DND-41 (cell line): ENCODE results near the gene LHPP.

Experiments
- ATAC-seq: fragments of 200-7000 bp; cut with Tn5 transposase; 3 replicates; pipeline ENCODE4 v1.9.1; 2021; ENCODE audit warnings: low read depth; ENCODE audit not compliant: insufficient read depth
- DNase-seq: peaks from one replicate; pipeline ENCODE4 v3.0.0-alpha.2; 2020
- H2AFZ ChIP-seq: 2 replicates; pipeline ENCODE4 v1.6.0; 2012; ENCODE audit warnings: low read depth, low read length
- H3K27ac ChIP-seq: 2 replicates; pipeline ENCODE4 v1.5.1; 2012; ENCODE audit warnings: low read length, inconsistent platforms
- H3K27me3 ChIP-seq: fragments of 200-600 bp; sonication (generic); 2 replicates; pipeline ENCODE4 v1.6.0; 2012; ENCODE audit warnings: low read length, mild to moderate bottlenecking, inconsistent platforms; ENCODE audit not compliant: insufficient read depth, poor library complexity
- H3K36me3 ChIP-seq: 2 replicates; pipeline ENCODE4 v1.5.1; 2012; ENCODE audit warnings: low read length, inconsistent platforms; ENCODE audit not compliant: insufficient read depth
- H3K4me1 ChIP-seq: 2 replicates; pipeline ENCODE4 v1.5.1; 2012; ENCODE audit warnings: mild to moderate bottlenecking, low read length; ENCODE audit not compliant: insufficient read depth
- H3K4me2 ChIP-seq: 2 replicates; pipeline ENCODE4 v1.6.0; 2012; ENCODE audit warnings: mild to moderate bottlenecking, moderate library complexity, low read length, inconsistent platforms; ENCODE audit not compliant: insufficient read depth
- H3K4me3 ChIP-seq, 2 experiments: fragments of 200-600 bp in 1 of 2; shearing (Covaris generic) in 1 of 2; 2 replicates each; pipeline ENCODE4 v1.5.1; 2012 to 2016; ENCODE audit warnings: inconsistent platforms in 2 of 2, low read length in 2 of 2, mild to moderate bottlenecking in 2 of 2, low read depth in 1 of 2, moderate library complexity in 1 of 2
- H3K79me2 ChIP-seq: 2 replicates; pipeline ENCODE4 v1.6.0; 2012; ENCODE audit warnings: low read length, inconsistent platforms; ENCODE audit not compliant: insufficient read depth
- H3K9ac ChIP-seq: 2 replicates; pipeline ENCODE4 v1.6.0; 2012; ENCODE audit warnings: low read depth, mild to moderate bottlenecking, inconsistent platforms, low read length, moderate library complexity
- H3K9me3 ChIP-seq: 2 replicates; pipeline ENCODE4 v1.5.1; 2012; ENCODE audit warnings: low read length, moderate library complexity, mild to moderate bottlenecking, inconsistent platforms; ENCODE audit not compliant: insufficient read depth, severe bottlenecking
- H4K20me1 ChIP-seq: 2 replicates; pipeline ENCODE4 v1.6.0; 2012; ENCODE audit warnings: low read length; ENCODE audit not compliant: insufficient read depth
- CTCF ChIP-seq: IDR thresholded peaks from 2 replicates; pipeline ENCODE4 v1.5.1; 2012; ENCODE audit warnings: borderline replicate concordance, low read length, moderate library complexity, mild to moderate bottlenecking; ENCODE audit not compliant: poor library complexity, severe bottlenecking; ENCODE audit errors: extremely low read depth
- EZH2 ChIP-seq: IDR thresholded peaks from 3 replicates; pipeline ENCODE4 v1.6.1; 2012; ENCODE audit warnings: borderline replicate concordance, low read depth, mild to moderate bottlenecking, moderate library complexity, low read length, inconsistent platforms; ENCODE audit not compliant: severe bottlenecking

LHPP gene

GRCh38 chr10:124522933-124523871, 61.6 kb downstream of the LHPP start:
- ATAC-seq: no peak
- TF ChIP-seq EZH2 (no peak), CTCF (no peak)
- H4K20me1 ChIP-seq: no peaks in the 10 kb centered on the region; the same call in 1 of the 2 replicates
- H2AFZ ChIP-seq: no peak overlapping the region
- no peaks in the 10 kb centered on the region for H3K9me3 ChIP-seq
- H3K4me3 ChIP-seq: no peak overlapping the region
- H3K27ac ChIP-seq: no peak overlapping the region
- no peak overlapping the region for H3K4me2 ChIP-seq
- no peaks in the 10 kb centered on the region for H3K27me3 ChIP-seq
- no peaks in the 10 kb centered on the region for H3K79me2 ChIP-seq
- H3K36me3 ChIP-seq: no peaks in the 10 kb centered on the region
- DNase-seq: no peak
- no peaks in the 10 kb centered on the region for H3K4me1 ChIP-seq
- no peak overlapping the region for H3K9ac ChIP-seq

DNA sequence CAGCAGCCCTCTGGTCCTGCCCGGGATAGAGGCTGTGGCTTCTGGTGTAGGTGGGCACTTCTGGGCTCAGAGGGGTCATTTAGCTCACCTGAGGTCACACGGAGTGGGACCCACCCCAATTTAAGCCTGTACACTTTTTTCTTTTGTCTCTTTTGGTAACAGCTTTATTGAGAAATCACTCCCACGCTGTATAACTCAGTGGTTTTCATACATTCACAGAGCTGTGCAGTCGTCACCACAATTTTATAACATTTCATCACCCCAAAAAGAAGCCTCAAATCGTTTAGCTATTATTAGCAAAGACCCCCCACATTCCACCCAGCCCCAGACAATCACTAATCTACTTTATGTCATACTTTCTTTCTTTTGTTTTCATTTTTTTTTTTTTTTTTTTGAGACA, 62.3 kb downstream of the LHPP start:
- H3K4me3 ChIP-seq: no peak overlapping the region
- no peaks in the 10 kb centered on the region for H3K27me3 ChIP-seq
- H3K9ac ChIP-seq: no peak overlapping the region
- no peak overlapping the region for H2AFZ ChIP-seq
- no peaks in the 10 kb centered on the region for H3K36me3 ChIP-seq
- no peaks in the 10 kb centered on the region for H3K79me2 ChIP-seq
- TF ChIP-seq EZH2 (no peak), CTCF (no peak)
- DNase-seq: no peak
- no peak overlapping the region for H3K4me2 ChIP-seq
- H3K4me1 ChIP-seq: no peaks in the 10 kb centered on the region
- no peaks in the 10 kb centered on the region; the same call in 1 of the 2 replicates for H4K20me1 ChIP-seq
- H3K9me3 ChIP-seq: no peaks in the 10 kb centered on the region
- no peak for ATAC-seq
- H3K27ac ChIP-seq: no peak overlapping the region

DNA sequence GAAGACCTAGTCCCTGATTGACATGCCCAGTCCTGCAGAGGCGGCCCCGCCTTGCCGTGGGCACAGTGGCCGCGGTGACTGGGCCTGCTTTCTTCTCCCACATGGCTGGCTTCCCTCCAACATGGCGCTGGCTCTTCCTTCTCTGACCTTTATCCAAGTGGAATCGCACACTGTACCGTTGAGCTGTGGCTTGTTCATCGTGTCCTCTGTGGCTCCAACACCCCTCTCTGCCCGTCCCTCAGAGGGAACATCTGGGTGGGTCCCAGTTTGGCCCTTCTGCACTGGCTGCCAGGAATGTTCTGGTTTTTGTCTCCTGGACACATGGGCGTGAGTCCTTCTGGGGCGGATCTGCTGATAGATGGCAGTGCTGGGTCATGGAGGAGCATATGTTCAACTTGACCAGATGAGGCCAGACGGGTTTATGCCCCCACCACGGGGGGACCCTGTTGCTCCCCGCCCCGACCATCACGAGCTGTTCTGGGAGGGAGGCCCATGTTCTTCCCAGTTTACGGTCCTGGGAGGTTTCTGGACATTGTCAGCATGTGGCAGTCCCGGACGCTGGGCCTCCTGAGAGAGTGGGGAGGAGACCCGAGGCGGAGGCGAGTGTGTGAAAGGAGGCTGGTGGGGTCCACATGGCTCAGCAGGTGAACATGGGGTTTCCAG, 63.5 kb downstream of the LHPP start:
- Histone ChIP-seq H4K20me1 (no peaks in the 10 kb centered on the region; the same call in 1 of the 2 replicates), H3K9ac (no peak overlapping the region), H3K36me3 (no peaks in the 10 kb centered on the region), H3K27me3 (no peaks in the 10 kb centered on the region), H3K4me3 (no peak overlapping the region), H2AFZ (no peak overlapping the region), H3K27ac (no peak overlapping the region), H3K79me2 (no peaks in the 10 kb centered on the region), H3K4me1 (peaks cover 2% of the 10 kb centered on the region; the same call in 1 of the 2 replicates), H3K4me2 (no peak overlapping the region), H3K9me3 (no peaks in the 10 kb centered on the region)
- DNase-seq: no peak
- no peak for TF ChIP-seq EZH2
- ATAC-seq: no peak
